Smooth muscle cell (in vitro differentiated cells): ENCODE results near the gene RAP2A. TPM values are rescaled to one million over a fixed set of nuclear protein-coding genes. Genes with fewer than 3 reads are reported as not detected.

Source experiments
- DNase-seq: peaks from one replicate; lab custom pipeline; 2025; ENCODE audit not compliant: unreplicated experiment; lab: John Stamatoyannopoulos, UW
- H2AFZ ChIP-seq: fragments of 200-600 bp; sonication (generic); 2 replicates; pipeline ENCODE4 v1.6.0; 2016; ENCODE audit warnings: antibody characterized with exemption, low read depth, mild to moderate bottlenecking
- H3F3A ChIP-seq: fragments of 200-600 bp; sonication (generic); 2 replicates; pipeline ENCODE4 v1.6.0; 2017; ENCODE audit warnings: antibody characterized with exemption, low read depth
- H3K27ac ChIP-seq: fragments of 200-600 bp; sonication (generic); 2 replicates; pipeline ENCODE4 v1.5.1; 2016; ENCODE audit warnings: low read depth, mild to moderate bottlenecking
- H3K27me3 ChIP-seq: fragments of 200-600 bp; sonication (generic); 2 replicates; pipeline ENCODE4 v1.6.1; 2016; ENCODE audit warnings: low read depth, mild to moderate bottlenecking
- H3K36me3 ChIP-seq: fragments of 200-600 bp; sonication (generic); 2 replicates; pipeline ENCODE4 v1.5.1; 2016; ENCODE audit warnings: low read depth
- H3K4me1 ChIP-seq: fragments of 200-600 bp; sonication (generic); 2 replicates; pipeline ENCODE4 v1.5.1; 2016; ENCODE audit warnings: low read depth
- H3K4me2 ChIP-seq: fragments of 200-600 bp; sonication (generic); 2 replicates; pipeline ENCODE4 v1.6.0; 2016; ENCODE audit warnings: mild to moderate bottlenecking
- H3K4me3 ChIP-seq: fragments of 200-600 bp; sonication (generic); 2 replicates; pipeline ENCODE4 v1.5.1; 2016; ENCODE audit warnings: mild to moderate bottlenecking
- H3K79me2 ChIP-seq: fragments of 200-600 bp; sonication (generic); 2 replicates; pipeline ENCODE4 v1.6.0; 2016; ENCODE audit warnings: low read depth, mild to moderate bottlenecking
- H3K9ac ChIP-seq: fragments of 200-600 bp; sonication (generic); 2 replicates; pipeline ENCODE4 v1.6.0; 2016; ENCODE audit warnings: low read depth
- H3K9me3 ChIP-seq: fragments of 200-600 bp; sonication (generic); replicated peaks from 2 replicates; pipeline ENCODE4 v1.5.1; 2016; ENCODE audit warnings: low read depth
- H4K20me1 ChIP-seq: fragments of 200-600 bp; sonication (generic); 2 replicates; pipeline ENCODE4 v1.6.0; 2016; ENCODE audit warnings: low read depth
- WGBS: methylation state at CpG from one replicate; pipeline ENCODE4 v1.1.7; 2016; ENCODE audit warnings: low lambda C conversion rate; 5-methylcytosine and 5-hydroxymethylcytosine counted together
- polyA plus RNA-seq: library from polyadenylated mRNA; unstranded; fragments of >200 nt; fragmentation: Nextera tagmentation; extraction: Ambion mirVana; gene quantifications from 2 replicates; pipeline ENCODE4 v1.2.1, GENCODE V29; 2016
- total RNA-seq: library from RNA; depleted of rRNA; stranded (reverse); fragments of >200 nt; gene quantifications from 2 replicates; pipeline ENCODE4 v1.2.3, GENCODE V29; 2014
- TF ChIP-seq, protein P1 (sequence below): fragments of 200-600 bp; sonication (generic); IDR thresholded peaks from 2 replicates; pipeline ENCODE4 v1.5.1; 2017; ENCODE audit warnings: borderline replicate concordance, mild to moderate bottlenecking, antibody characterized with exemption; ENCODE audit not compliant: insufficient read depth, poor library complexity, severe bottlenecking

RAP2A gene
- total and polyA plus RNA-seq, 2 experiments from 2014 or later: 8.5 to 24.1 TPM

DNA sequence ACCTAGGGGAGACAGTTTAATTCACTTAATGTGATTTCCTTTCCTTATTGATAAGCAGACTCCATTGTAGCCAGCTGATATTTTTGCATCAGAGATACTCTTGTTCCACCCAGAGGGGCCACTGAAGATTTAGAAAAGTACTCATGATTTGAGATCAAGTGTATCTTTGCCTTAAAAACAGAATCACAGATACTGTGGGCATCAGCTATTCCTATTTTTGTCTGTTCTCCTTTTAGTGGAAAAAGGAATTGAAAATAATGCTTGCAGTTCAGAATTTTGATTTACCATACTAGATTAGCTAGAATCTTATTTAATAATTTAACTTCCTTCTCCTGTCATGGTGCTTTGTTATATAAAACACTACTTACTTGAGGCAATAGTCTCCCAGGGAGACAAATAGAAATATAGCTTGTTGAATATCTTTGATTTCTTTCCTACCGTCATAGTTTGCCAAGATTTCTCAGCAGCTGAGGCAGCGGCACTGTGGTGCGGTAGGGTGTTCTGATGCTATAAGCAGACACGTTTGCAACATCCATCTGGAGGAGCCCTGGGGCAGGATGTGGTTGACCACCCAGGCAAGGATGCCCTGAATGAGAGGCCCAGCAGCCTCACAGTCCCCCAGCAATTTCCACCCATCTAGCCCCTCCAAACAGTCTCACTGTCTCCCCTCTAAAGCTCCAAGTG lies 47.0 kb upstream of the RAP2A start:
- WGBS: 92% methylated on average over 4 of the region's 4 CpGs
- TF ChIP-seq, protein P1, sequence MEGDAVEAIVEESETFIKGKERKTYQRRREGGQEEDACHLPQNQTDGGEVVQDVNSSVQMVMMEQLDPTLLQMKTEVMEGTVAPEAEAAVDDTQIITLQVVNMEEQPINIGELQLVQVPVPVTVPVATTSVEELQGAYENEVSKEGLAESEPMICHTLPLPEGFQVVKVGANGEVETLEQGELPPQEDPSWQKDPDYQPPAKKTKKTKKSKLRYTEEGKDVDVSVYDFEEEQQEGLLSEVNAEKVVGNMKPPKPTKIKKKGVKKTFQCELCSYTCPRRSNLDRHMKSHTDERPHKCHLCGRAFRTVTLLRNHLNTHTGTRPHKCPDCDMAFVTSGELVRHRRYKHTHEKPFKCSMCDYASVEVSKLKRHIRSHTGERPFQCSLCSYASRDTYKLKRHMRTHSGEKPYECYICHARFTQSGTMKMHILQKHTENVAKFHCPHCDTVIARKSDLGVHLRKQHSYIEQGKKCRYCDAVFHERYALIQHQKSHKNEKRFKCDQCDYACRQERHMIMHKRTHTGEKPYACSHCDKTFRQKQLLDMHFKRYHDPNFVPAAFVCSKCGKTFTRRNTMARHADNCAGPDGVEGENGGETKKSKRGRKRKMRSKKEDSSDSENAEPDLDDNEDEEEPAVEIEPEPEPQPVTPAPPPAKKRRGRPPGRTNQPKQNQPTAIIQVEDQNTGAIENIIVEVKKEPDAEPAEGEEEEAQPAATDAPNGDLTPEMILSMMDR: no peak

DNA sequence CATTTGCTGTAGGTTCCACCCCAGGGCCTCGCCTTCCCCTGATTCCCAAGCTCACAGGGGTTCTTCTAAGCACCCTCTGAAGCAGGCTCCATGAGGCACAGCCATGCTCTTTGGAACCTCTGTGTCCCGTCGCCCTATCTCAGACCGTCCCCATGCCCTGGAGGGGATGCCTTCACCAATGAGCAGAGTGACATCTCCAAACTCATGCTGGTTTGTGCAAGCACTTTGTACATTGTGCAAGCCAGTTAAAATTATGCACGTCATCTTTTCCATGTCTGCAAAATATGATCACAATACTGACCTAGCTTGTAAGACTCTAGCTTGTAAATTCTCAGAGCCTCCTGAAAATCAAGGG lies 46.5 kb upstream of the RAP2A start:
- H3K36me3 ChIP-seq: peaks cover 10% of the 10 kb centered on the region
- no peaks in the 10 kb centered on the region for H3K79me2 ChIP-seq
- no peaks in the 10 kb centered on the region for H3K9me3 ChIP-seq
- H3K27me3 ChIP-seq: no peaks in the 10 kb centered on the region
- no peak overlapping the region for H3K27ac ChIP-seq
- no peaks in the 10 kb centered on the region for H3K4me1 ChIP-seq
- no peak overlapping the region for H3K4me3 ChIP-seq
- 95% methylated on average over 5 of the region's 5 CpGs for WGBS
- no peak overlapping the region for H2AFZ ChIP-seq
- H3F3A ChIP-seq: no peaks in the 10 kb centered on the region
- H4K20me1 ChIP-seq: no peaks in the 10 kb centered on the region
- H3K9ac ChIP-seq: no peak overlapping the region
- TF ChIP-seq, protein P1: no peak
- no peak for DNase-seq
- H3K4me2 ChIP-seq: no peak overlapping the region

More for the DNA sequence above, 47.0 kb upstream of the RAP2A start:
- Histone ChIP-seq H4K20me1 (no peaks in the 10 kb centered on the region), H3K4me2 (no peak overlapping the region), H3K9ac (no peak overlapping the region), H3K4me1 (no peaks in the 10 kb centered on the region), H3K36me3 (peaks cover 13% of the 10 kb centered on the region), H3K79me2 (no peaks in the 10 kb centered on the region), H3K27me3 (no peaks in the 10 kb centered on the region), H3K4me3 (no peak overlapping the region), H3K27ac (no peak overlapping the region), H2AFZ (no peak overlapping the region), H3F3A (no peaks in the 10 kb centered on the region), H3K9me3 (no peaks in the 10 kb centered on the region)
- DNase-seq: no peak

DNA sequence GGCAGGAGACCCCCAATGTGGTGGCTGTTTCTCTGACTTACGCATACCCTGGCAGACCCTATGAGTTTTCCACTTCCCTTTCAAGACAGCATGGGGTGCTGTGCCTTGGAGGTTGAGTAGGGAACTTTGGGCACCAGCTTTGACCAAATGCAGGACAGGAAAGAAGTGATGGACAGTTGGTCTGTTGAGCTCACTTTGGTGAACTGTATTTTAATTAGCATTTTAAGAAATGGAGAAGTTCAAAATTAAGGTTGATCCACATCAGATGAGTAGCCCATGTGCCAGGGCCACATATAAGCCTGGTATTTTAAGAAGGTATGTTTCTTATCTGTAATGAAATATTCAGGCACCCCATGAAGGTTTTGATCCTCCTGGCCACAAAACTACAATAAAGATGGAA lies 46.1 kb upstream of the RAP2A start:
- TF ChIP-seq, protein P1: no peak
- Histone ChIP-seq H3K9me3 (no peaks in the 10 kb centered on the region), H3K4me2 (no peak overlapping the region), H3K9ac (no peak overlapping the region), H3K4me1 (no peaks in the 10 kb centered on the region), H2AFZ (no peak overlapping the region), H3F3A (no peaks in the 10 kb centered on the region), H4K20me1 (no peaks in the 10 kb centered on the region), H3K4me3 (no peak overlapping the region), H3K36me3 (peaks cover 10% of the 10 kb centered on the region), H3K79me2 (no peaks in the 10 kb centered on the region), H3K27ac (no peak overlapping the region), H3K27me3 (no peaks in the 10 kb centered on the region)
- WGBS: 100% methylated on average over 1 of the region's 1 CpG
- DNase-seq: no peak

DNA sequence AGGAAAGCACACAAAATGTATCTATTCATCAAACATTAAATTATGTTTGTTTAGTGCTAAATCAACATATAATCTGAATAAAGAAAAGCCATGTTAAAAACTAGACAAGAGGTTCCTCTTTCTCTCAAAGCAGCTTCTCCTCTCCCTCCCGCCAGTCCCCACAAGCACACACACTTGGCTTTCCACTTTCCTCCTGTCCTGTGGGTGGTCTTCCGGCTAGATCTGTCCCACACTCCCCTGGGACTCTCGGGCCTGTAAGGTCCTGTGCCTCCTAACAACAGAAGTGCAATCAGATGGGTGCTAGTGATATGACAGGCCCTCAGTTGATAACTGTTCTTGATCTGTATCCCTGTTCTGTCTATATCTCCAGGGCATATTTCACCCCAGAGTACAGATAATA lies 45.6 kb upstream of the RAP2A start:
- no peak overlapping the region for H3K4me2 ChIP-seq
- 91% methylated on average over 3 of the region's 3 CpGs for WGBS
- H3K27ac ChIP-seq: no peak overlapping the region
- no peaks in the 10 kb centered on the region for H3K9me3 ChIP-seq
- no peaks in the 10 kb centered on the region for H4K20me1 ChIP-seq
- peaks cover 10% of the 10 kb centered on the region for H3K36me3 ChIP-seq
- H2AFZ ChIP-seq: no peak overlapping the region
- H3K4me3 ChIP-seq: no peak overlapping the region
- H3K27me3 ChIP-seq: no peaks in the 10 kb centered on the region
- H3K9ac ChIP-seq: no peak overlapping the region
- no peak for DNase-seq
- TF ChIP-seq, protein P1: no peak
- no peaks in the 10 kb centered on the region for H3F3A ChIP-seq
- H3K4me1 ChIP-seq: no peaks in the 10 kb centered on the region
- no peaks in the 10 kb centered on the region for H3K79me2 ChIP-seq
